Measurements from ENCODE around the gene MAP3K7CL. TPM values are rescaled to one million over a fixed set of nuclear protein-coding genes. Genes with fewer than 3 reads are reported as not detected.

The MAP3K7CL gene
- total RNA-seq, 4 donors from 2014 or later = 4.0 to 9.8 (median 9.3) TPM; not detected in 1

- DNase-seq = no peak
- Histone ChIP-seq H3K27ac (no peak overlapping the region), H3K9me3 (no peaks in the 10 kb centered on the region), H3K36me3 (peaks cover 0 to 1% (median 0%) of the 10 kb centered on the region in 4 donors), H3K4me3 (no peak overlapping the region), H3K4me1 (peaks cover 0 to 4% (median 0%) of the 10 kb centered on the region in 4 donors), H3K27me3 (no peaks in the 10 kb centered on the region)
- in situ Hi-C loops (cut with MboI; ENCODE audit: low pct_ligation_motif_present in 1 of 4, low pct_unique_long_range_greater_than_20kb in 1 of 4, low sequenced_read_pairs in 3 of 4) = no loop called here
- intact Hi-C loops (cut with DNase I; ENCODE audit: low total_unique reads) = no loop called here
- TF ChIP-seq CTCF (IDR thresholded peaks at IDR 0.05) (no peak), POLR2A (IDR thresholded peaks at IDR 0.05) (no peak), EP300 (IDR thresholded peaks at IDR 0.05; ENCODE audit: low read depth) (no peak), POLR2AphosphoS5 (IDR thresholded peaks at IDR 0.05) (no peak)
- 87 to 96% methylated on average over 3 of the region's 3 CpGs for WGBS, 2 donors (ENCODE audit: low coverage in 1 of 2)
These were observed 76.8 kb downstream of the MAP3K7CL start for GRCh38 chr21:29207201-29207600.

GRCh38 chr21:29208044-29208681 lies 77.7 kb downstream of the MAP3K7CL start:
- peaks cover 0 to under 1% (median 0%) of the 10 kb centered on the region in 4 donors for H3K36me3 ChIP-seq
- in situ Hi-C loops (cut with MboI; ENCODE audit: low pct_ligation_motif_present in 1 of 4, low pct_unique_long_range_greater_than_20kb in 1 of 4, low sequenced_read_pairs in 3 of 4) (no loop called here), intact Hi-C loops (cut with DNase I; ENCODE audit: low total_unique reads) (loop anchor here (2.0 kb wide), 1 partner anchor 75 kb away; no protein-coding TSS in a partner anchor)
- TF ChIP-seq EP300 (IDR thresholded peaks at IDR 0.05; ENCODE audit: low read depth) = no peak
- no peak for TF ChIP-seq CTCF (IDR thresholded peaks at IDR 0.05)
- no peak for TF ChIP-seq POLR2A (IDR thresholded peaks at IDR 0.05)
- TF ChIP-seq POLR2AphosphoS5 (IDR thresholded peaks at IDR 0.05) = no peak
- DNase-seq = no peak
- peak overlapping the region; percentile 0 to 55 (median 30) for H3K27ac ChIP-seq
- H3K9me3 ChIP-seq = no peaks in the 10 kb centered on the region
- H3K27me3 ChIP-seq = no peaks in the 10 kb centered on the region
- peaks cover 0 to 4% (median 0%) of the 10 kb centered on the region in 4 donors for H3K4me1 ChIP-seq
- 61 to 67% methylated on average over 9 of the region's 9 CpGs for WGBS, 2 donors (ENCODE audit: low coverage in 1 of 2)
- no peak overlapping the region for H3K4me3 ChIP-seq

- no peaks in the 10 kb centered on the region for H3K9me3 ChIP-seq
- in situ Hi-C loops (cut with MboI; ENCODE audit: low pct_ligation_motif_present in 1 of 4, low pct_unique_long_range_greater_than_20kb in 1 of 4, low sequenced_read_pairs in 3 of 4) (no loop called here), intact Hi-C loops (cut with DNase I; ENCODE audit: low total_unique reads) (loop anchor here (2.0 kb wide), 1 partner anchor 74 kb away; no protein-coding TSS in a partner anchor)
- H3K36me3 ChIP-seq = no peaks in the 10 kb centered on the region
- DNase-seq = no peak
- TF ChIP-seq POLR2AphosphoS5 (IDR thresholded peaks at IDR 0.05) (no peak), CTCF (IDR thresholded peaks at IDR 0.05) (no peak), EP300 (IDR thresholded peaks at IDR 0.05; ENCODE audit: low read depth) (no peak), POLR2A (IDR thresholded peaks at IDR 0.05) (no peak)
- H3K4me3 ChIP-seq = no peak overlapping the region
- no peaks in the 10 kb centered on the region for H3K27me3 ChIP-seq
- 50 to 65% methylated on average over 1 of the region's 1 CpG for WGBS, 2 donors (ENCODE audit: low coverage in 1 of 2)
- H3K4me1 ChIP-seq = peaks cover 0 to 4% (median 0%) of the 10 kb centered on the region in 4 donors
- H3K27ac ChIP-seq = peak overlapping the region; percentile 31 to 55 (median 38)
These were observed 78.2 kb downstream of the MAP3K7CL start for GRCh38 chr21:29208682-29209059.

GRCh38 chr21:29209696-29210095 lies 79.3 kb downstream of the MAP3K7CL start:
- Histone ChIP-seq H3K27ac (no peak overlapping the region), H3K4me1 (peaks cover 0 to 4% (median 0%) of the 10 kb centered on the region in 4 donors), H3K4me3 (no peak overlapping the region), H3K36me3 (no peaks in the 10 kb centered on the region), H3K9me3 (no peaks in the 10 kb centered on the region), H3K27me3 (no peaks in the 10 kb centered on the region)
- DNase-seq = no peak
- TF ChIP-seq CTCF (IDR thresholded peaks at IDR 0.05) = no peak
- intact Hi-C loops (cut with DNase I; ENCODE audit: low total_unique reads) (loop anchor here (2.0 kb wide), 1 partner anchor 73 kb away; no protein-coding TSS in a partner anchor), in situ Hi-C loops (cut with MboI; ENCODE audit: low pct_ligation_motif_present in 1 of 4, low pct_unique_long_range_greater_than_20kb in 1 of 4, low sequenced_read_pairs in 3 of 4) (no loop called here)

Measured in transverse colon (tissue), 4 donors.